Endothelial cell of umbilical vein (primary cell): ENCODE data around the gene KCTD21. TPM values are rescaled to one million over a fixed set of nuclear protein-coding genes. Genes with fewer than 3 reads are reported as not detected.

Source experiments
- BruUV-seq: library from RNA; stranded (reverse); fragments of 400-500 nt; replicated peaks from 2 replicates; lab custom pipeline; 2021; lab: Mats Ljungman, UMichigan
- CTCF ChIA-PET: fragments of 300-600, 350-600 bp; sonication (Branson Sonifier 250); formaldehyde crosslinking; loops from one replicate; lab custom pipeline; 2021; ENCODE audit warnings: antibody characterized with exemption, inconsistent platforms; lab: Charles Lee
- POLR2A ChIA-PET: fragments of 300-600, 350-600 bp; sonication (Branson Sonifier 250); formaldehyde crosslinking; loops from one replicate; lab custom pipeline; 2021; ENCODE audit warnings: antibody characterized with exemption, inconsistent platforms; lab: Charles Lee
- DNase-seq: peaks from one replicate; pipeline ENCODE4 v3.0.0-alpha.2; 2011; ENCODE audit warnings: low read depth, low spot score
- FAIRE-seq: peaks from 2 replicates; lab custom pipeline; 2011; peaks lifted over from hg19 to GRCh38; lab: Jason Lieb, UNC
- H2AFZ ChIP-seq: 2 replicates; pipeline ENCODE4 v1.6.0; 2012; ENCODE audit warnings: low read depth, low read length, control low read depth, inconsistent platforms
- H3K27ac ChIP-seq: 2 replicates; pipeline ENCODE4 v1.5.1; 2011; ENCODE audit warnings: low read depth, mild to moderate bottlenecking, control low read depth, low read length, moderate library complexity; ENCODE audit not compliant: insufficient read depth
- H3K27me3 ChIP-seq, 2 experiments: 2 replicates each; pipeline versions ENCODE4 v1.6.0 to v1.6.1; 2011; ENCODE audit warnings: low read length in 2 of 2, mixed read lengths in 1 of 2; ENCODE audit not compliant: control insufficient read depth in 2 of 2, insufficient read depth in 2 of 2
- H3K36me3 ChIP-seq, 2 experiments: 2 replicates in 1 of 2; 3 replicates in 1 of 2; pipeline ENCODE4 v1.5.1; 2011; ENCODE audit warnings: low read length in 2 of 2, mild to moderate bottlenecking in 1 of 2, moderate library complexity in 1 of 2; ENCODE audit not compliant: control insufficient read depth in 2 of 2, insufficient read depth in 2 of 2; ENCODE audit errors: extremely low read depth in 1 of 2
- H3K4me1 ChIP-seq: 3 replicates; pipeline ENCODE4 v1.5.1; 2011; ENCODE audit warnings: mild to moderate bottlenecking, low read length; ENCODE audit not compliant: control insufficient read depth, insufficient read depth; ENCODE audit errors: extremely low read depth
- H3K4me2 ChIP-seq: 2 replicates; pipeline ENCODE4 v1.6.1; 2011; ENCODE audit warnings: low read length, control low read depth, mixed read lengths; ENCODE audit not compliant: insufficient read depth
- H3K4me3 ChIP-seq, 3 experiments: fragments of 200-600 bp in 1 of 3; sonication (generic), shearing (Covaris generic) in 1 of 3; replicated peaks in 1 of 3; 2 replicates each; pipeline ENCODE4 v1.5.1; 2011 to 2016; ENCODE audit warnings: control low read depth in 3 of 3, low read length in 3 of 3, mild to moderate bottlenecking in 2 of 3, inconsistent platforms in 1 of 3, low read depth in 1 of 3, moderate library complexity in 1 of 3; ENCODE audit not compliant: insufficient read depth in 1 of 3
- H3K79me2 ChIP-seq: 2 replicates; pipeline ENCODE4 v1.6.0; 2012; ENCODE audit warnings: low read length, inconsistent platforms; ENCODE audit not compliant: control insufficient read depth, insufficient read depth
- H3K9ac ChIP-seq: replicated peaks from 2 replicates; pipeline ENCODE3; 2011; ENCODE audit warnings: low read length, control low read depth; ENCODE audit not compliant: insufficient read depth; ENCODE audit errors: extremely low read depth
- H3K9me1 ChIP-seq: replicated peaks from 3 replicates; pipeline ENCODE4 v1.6.0; 2011; ENCODE audit warnings: mild to moderate bottlenecking, low read length; ENCODE audit not compliant: control insufficient read depth, insufficient read depth; ENCODE audit errors: extremely low read depth
- H3K9me3 ChIP-seq: replicated peaks from 2 replicates; pipeline ENCODE4 v1.5.1; 2012; ENCODE audit warnings: low read length, inconsistent platforms; ENCODE audit not compliant: control insufficient read depth, insufficient read depth
- H4K20me1 ChIP-seq: replicated peaks from 2 replicates; pipeline ENCODE3; 2011; ENCODE audit warnings: mild to moderate bottlenecking, low read length; ENCODE audit not compliant: control insufficient read depth, insufficient read depth; ENCODE audit errors: extremely low read depth
- CTCF ChIP-seq, 2 donors: IDR thresholded peaks; 1 replicate in 1 of 2; 2 replicates in 1 of 2; pipeline ENCODE4 v1.5.1; 2011; ENCODE audit warnings: low read length in 2 of 2, mild to moderate bottlenecking in 2 of 2, moderate library complexity in 2 of 2, control low read depth in 1 of 2, inconsistent platforms in 1 of 2, low read depth in 1 of 2; ENCODE audit not compliant: insufficient read depth in 1 of 2; ENCODE audit errors: extremely low read depth in 1 of 2
- EZH2 ChIP-seq: IDR thresholded peaks from 2 replicates; pipeline ENCODE4 v1.6.1; 2012; ENCODE audit warnings: borderline replicate concordance, low read depth, mild to moderate bottlenecking, moderate library complexity, low read length, inconsistent platforms; ENCODE audit not compliant: severe bottlenecking
- FOS ChIP-seq: IDR thresholded peaks from 2 replicates; pipeline ENCODE4 v1.6.1; 2011; ENCODE audit warnings: mild to moderate bottlenecking, low read length, moderate library complexity, borderline replicate concordance; ENCODE audit not compliant: insufficient read depth
- GATA2 ChIP-seq: IDR thresholded peaks from 2 replicates; pipeline ENCODE4 v1.7.0; 2011; ENCODE audit warnings: low read depth, mild to moderate bottlenecking, moderate library complexity, mixed read lengths, low read length; ENCODE audit not compliant: insufficient read length, insufficient read depth
- JUN ChIP-seq: IDR thresholded peaks from 2 replicates; pipeline ENCODE4 v1.6.1; 2011; ENCODE audit warnings: borderline replicate concordance, low read depth; ENCODE audit not compliant: insufficient read length, insufficient read depth
- MAX ChIP-seq: IDR thresholded peaks from 2 replicates; pipeline ENCODE4 v1.6.1; 2011; ENCODE audit not compliant: insufficient read depth, insufficient read length
- MYC ChIP-seq: IDR thresholded peaks from one replicate; pipeline ENCODE4 v1.6.1; 2011; ENCODE audit warnings: mild to moderate bottlenecking, low read depth, low read length
- POLR2A ChIP-seq: IDR thresholded peaks from 2 replicates; pipeline ENCODE4 v1.6.1; 2012; ENCODE audit warnings: low read depth, mild to moderate bottlenecking, control low read depth, low read length
- POLR2AphosphoS5 ChIP-seq: IDR thresholded peaks from 2 replicates; pipeline ENCODE4 v1.6.1; 2012; ENCODE audit warnings: low read depth, mild to moderate bottlenecking, control low read depth, low read length, moderate library complexity; ENCODE audit not compliant: insufficient read depth
- dilution Hi-C: fragments of 300-500 bp; cut with MboI; formaldehyde crosslinking; loops from one replicate; pipeline ENCODE4 v1.15.0; 2019; ENCODE audit warnings: low sequenced_read_pairs; ENCODE audit not compliant: extremely low pct_ligation_motif_present
- intact Hi-C: fragments of 100-400 bp; cut with micrococcal nuclease; formaldehyde crosslinking; loops from one replicate; pipeline ENCODE4 v1.10.0; 2022
- polyA plus RNA-seq, 4 experiments: library from polyadenylated mRNA; depleted of rRNA in 3 of 4; stranded (reverse) in 3 of 4; unstranded in 1 of 4; fragments of >200 nt; gene quantifications; 2 replicates each; pipeline versions ENCODE4 v1.2.1 to v1.2.3, GENCODE V29; 2011 to 2012; ENCODE audit warnings: missing spikeins in 1 of 4
- total RNA-seq: library from RNA; stranded (reverse); gene quantifications from 2 replicates; pipeline ENCODE4 v1.2.3, GENCODE V29; 2021

The KCTD21 gene
- total and polyA plus RNA-seq, 2 donors (not counting 3 experiments of a cell fraction or from before 2014, with no cell fraction given), result 8.5 to 11.9 TPM

GRCh38 chr11:78213526-78214330 lies 25.3 kb upstream of the KCTD21 start:
- Histone ChIP-seq H3K79me2 (no peaks in the 10 kb centered on the region), H3K4me3 (no peak overlapping the region), H3K9me3 (no peaks in the 10 kb centered on the region), H3K9me1 (no peaks in the 10 kb centered on the region), H3K4me1 (no peaks in the 10 kb centered on the region), H2AFZ (no peak overlapping the region), H3K9ac (no peak overlapping the region), H3K4me2 (no peak overlapping the region), H3K27ac (no peak overlapping the region), H4K20me1 (no peaks in the 10 kb centered on the region), H3K27me3 (no peaks in the 10 kb centered on the region), H3K36me3 (peaks cover 4 to 44% of the 10 kb centered on the region in 2 experiments)
- intact Hi-C loops, result no loop called here
- dilution Hi-C loops, result no loop called here
- POLR2A ChIA-PET, result no interaction called here
- CTCF ChIA-PET, result interaction anchor here (1.2 to 1.5 kb wide), 2 partner anchors 15 to 351 kb away, joined by 3 to 8 read pairs; no protein-coding TSS in a partner anchor
- FAIRE-seq (no peak), DNase-seq (peak; percentile 31)
- TF ChIP-seq POLR2AphosphoS5 (no peak), MAX (no peak), EZH2 (no peak), MYC (no peak), POLR2A (no peak), CTCF (IDR thresholded peaks at IDR 0.05; ENCODE audit: extremely low read depth in 1 of 2, insufficient read depth in 1 of 2, low read depth in 1 of 2, low read length in 2 of 2) (no peak), JUN (no peak), GATA2 (no peak), FOS (no peak)
- no TSS peak for BruUV-seq
